Left ventricle myocardium inferior (tissue), 1 donor: ENCODE data around the gene SIVA1. TPM values are rescaled to one million over a fixed set of nuclear protein-coding genes. Genes with fewer than 3 reads are reported as not detected.

Source experiments
- DNase-seq: peaks from one replicate; pipeline ENCODE4 v3.0.0-alpha.2; 2020
- H3K27ac ChIP-seq: fragments of 200-600 bp; replicated peaks from 2 replicates; pipeline ENCODE4 v1.8.0; 2021
- H3K27me3 ChIP-seq: fragments of 200-600 bp; 2 replicates; pipeline ENCODE4 v1.8.0; 2021; ENCODE audit warnings: low read depth
- H3K36me3 ChIP-seq: fragments of 200-600 bp; 2 replicates; pipeline ENCODE4 v1.8.0; 2021
- H3K4me1 ChIP-seq: fragments of 200-600 bp; 2 replicates; pipeline ENCODE4 v1.8.0; 2021
- H3K4me3 ChIP-seq: fragments of 200-600 bp; 2 replicates; pipeline ENCODE4 v1.8.0; 2021; ENCODE audit warnings: mild to moderate bottlenecking, moderate library complexity
- H3K9me3 ChIP-seq: fragments of 200-600 bp; replicated peaks from 2 replicates; pipeline ENCODE4 v1.8.0; 2021
- intact Hi-C: fragments of 100-400 bp; cut with micrococcal nuclease; formaldehyde crosslinking; loops from one replicate; pipeline ENCODE4 v1.11.0; 2022
- total RNA-seq: library from RNA; stranded (reverse); fragmentation: NEBNext Ultra II Directional; extraction: Animal tissue kit (Norgen Biotek cat#: 25700); gene quantifications from one replicate; pipeline ENCODE4 v1.2.1, GENCODE V29; 2021
- TF ChIP-seq, protein P1 (sequence below): fragments of 200-600 bp; IDR thresholded peaks from 2 replicates; pipeline ENCODE4 v1.8.0; 2021; ENCODE audit warnings: antibody characterized with exemption, mild to moderate bottlenecking, borderline replicate concordance
- donor health status: DM: no; HTN: yes; CAD: no; lungs with severe emphysema.

SIVA1 gene
- total RNA-seq, 1 donor from 2014 or later = 55.6 TPM

DNA sequence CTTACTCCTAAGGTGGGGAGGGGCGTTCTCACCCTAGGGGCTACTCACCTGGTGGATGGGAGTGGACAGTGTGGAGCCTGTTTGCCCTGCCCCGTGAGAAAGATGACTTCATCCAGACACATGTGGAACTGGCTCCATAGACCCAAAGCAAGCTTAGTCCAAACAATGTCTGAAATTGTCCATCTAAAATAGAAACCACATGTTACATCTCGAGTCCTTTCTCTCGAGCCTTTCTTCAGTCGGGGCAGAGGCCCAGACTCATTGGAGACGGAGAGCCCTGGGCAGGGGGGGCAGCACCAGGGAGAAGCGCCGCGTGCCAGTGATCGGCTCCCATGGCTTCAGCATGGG, 4.3 kb downstream of the SIVA1 start:
- Histone ChIP-seq H3K36me3 (peaks cover 62% of the 10 kb centered on the region), H3K4me3 (no peak overlapping the region), H3K27ac (no peak overlapping the region), H3K4me1 (peaks cover 29% of the 10 kb centered on the region), H3K27me3 (no peaks in the 10 kb centered on the region), H3K9me3 (no peaks in the 10 kb centered on the region)
- DNase-seq = no peak
- TF ChIP-seq, protein P1, sequence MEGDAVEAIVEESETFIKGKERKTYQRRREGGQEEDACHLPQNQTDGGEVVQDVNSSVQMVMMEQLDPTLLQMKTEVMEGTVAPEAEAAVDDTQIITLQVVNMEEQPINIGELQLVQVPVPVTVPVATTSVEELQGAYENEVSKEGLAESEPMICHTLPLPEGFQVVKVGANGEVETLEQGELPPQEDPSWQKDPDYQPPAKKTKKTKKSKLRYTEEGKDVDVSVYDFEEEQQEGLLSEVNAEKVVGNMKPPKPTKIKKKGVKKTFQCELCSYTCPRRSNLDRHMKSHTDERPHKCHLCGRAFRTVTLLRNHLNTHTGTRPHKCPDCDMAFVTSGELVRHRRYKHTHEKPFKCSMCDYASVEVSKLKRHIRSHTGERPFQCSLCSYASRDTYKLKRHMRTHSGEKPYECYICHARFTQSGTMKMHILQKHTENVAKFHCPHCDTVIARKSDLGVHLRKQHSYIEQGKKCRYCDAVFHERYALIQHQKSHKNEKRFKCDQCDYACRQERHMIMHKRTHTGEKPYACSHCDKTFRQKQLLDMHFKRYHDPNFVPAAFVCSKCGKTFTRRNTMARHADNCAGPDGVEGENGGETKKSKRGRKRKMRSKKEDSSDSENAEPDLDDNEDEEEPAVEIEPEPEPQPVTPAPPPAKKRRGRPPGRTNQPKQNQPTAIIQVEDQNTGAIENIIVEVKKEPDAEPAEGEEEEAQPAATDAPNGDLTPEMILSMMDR = no peak
- intact Hi-C loops = no loop called here

DNA sequence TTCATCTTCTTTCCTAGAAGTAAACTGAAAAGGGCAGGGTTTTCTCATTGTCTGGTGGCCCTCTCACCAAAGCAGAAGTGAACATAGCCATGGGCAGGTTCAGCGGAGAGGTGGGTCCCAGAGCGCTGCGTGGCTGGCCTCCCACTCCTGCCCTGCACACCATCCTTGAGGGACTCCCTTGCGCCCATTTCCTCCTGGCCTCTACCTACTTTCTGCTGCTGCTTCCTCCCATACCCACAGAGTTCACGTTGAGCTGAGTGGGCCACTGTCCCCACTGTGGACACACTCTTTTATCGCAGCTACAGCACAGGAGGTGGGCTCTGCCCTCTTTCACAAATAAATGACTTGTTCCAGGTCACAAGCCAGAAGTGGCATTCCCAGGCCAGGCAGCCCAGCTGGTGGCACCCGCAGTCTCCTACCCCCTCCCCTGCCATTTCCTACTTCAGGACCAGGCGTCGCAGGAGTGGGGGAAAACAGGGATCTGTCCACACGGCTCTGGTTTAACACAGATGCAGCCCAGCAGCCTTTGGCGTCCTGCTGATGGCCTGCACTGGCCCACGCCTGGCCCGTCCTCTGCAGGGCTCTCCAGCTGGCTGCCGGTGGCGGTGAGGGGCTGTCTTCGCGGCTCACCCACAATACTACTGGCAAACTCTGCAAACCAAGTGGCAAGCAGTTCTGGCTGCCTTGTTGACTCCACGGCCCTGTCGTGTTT, 4.9 kb downstream of the SIVA1 start:
- intact Hi-C loops = no loop called here
- H3K4me1 ChIP-seq = peaks cover 27% of the 10 kb centered on the region
- H3K9me3 ChIP-seq = no peaks in the 10 kb centered on the region
- peaks cover 62% of the 10 kb centered on the region for H3K36me3 ChIP-seq
- TF ChIP-seq, protein P1 = no peak
- H3K4me3 ChIP-seq = no peak overlapping the region
- no peak for DNase-seq
- H3K27me3 ChIP-seq = no peaks in the 10 kb centered on the region
- no peak overlapping the region for H3K27ac ChIP-seq

DNA sequence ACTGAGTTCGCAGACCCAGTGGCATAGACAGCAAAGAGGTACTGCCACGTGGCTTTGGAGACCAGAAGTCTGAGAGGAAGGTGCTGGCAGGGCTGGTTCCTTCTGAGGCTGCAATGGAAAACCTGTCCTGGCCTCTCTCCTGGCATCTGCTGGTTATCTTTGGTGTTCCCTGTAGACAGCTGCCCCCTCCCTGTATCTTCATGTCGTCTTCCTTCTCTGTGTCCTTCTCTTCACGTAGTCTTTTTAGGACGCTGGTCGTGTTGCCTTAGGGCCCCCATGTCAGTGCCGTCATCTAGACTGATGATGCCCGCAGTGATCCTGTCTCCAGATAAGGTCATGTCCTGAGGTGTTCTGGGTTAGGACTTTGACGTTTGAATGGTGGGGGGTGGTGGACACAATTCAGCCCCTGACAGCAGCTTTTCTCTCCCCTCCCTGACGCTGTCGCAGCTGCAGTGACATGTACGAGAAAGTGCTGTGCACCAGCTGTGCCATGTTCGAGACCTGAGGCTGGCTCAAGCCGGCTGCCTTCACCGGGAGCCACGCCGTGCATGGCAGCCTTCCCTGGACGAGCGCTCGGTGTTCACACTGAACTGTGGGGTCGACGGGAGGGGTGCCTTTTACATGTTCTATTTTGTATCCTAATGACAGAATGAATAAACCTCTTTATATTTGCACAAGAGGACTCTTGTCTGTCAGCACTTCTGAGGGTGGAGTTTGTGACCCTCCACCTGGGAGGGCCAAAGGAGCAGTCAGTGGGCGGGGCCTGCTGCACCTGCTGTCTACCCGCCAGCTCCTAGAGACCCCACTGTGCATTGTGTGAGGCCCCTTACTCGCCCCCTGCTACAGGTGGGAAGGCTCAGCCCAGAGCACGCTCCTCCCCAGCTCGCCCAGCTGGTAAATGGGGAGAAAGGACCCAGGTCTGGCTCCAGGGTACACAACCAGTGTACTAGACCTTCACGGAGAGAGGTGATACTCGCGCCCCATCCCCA, 6.3 kb downstream of the SIVA1 start:
- no peak for DNase-seq
- peaks cover 62% of the 10 kb centered on the region for H3K36me3 ChIP-seq
- H3K27ac ChIP-seq = no peak overlapping the region
- no peaks in the 10 kb centered on the region for H3K27me3 ChIP-seq
- H3K4me3 ChIP-seq = no peak overlapping the region
- TF ChIP-seq, protein P1 = no peak
- no peaks in the 10 kb centered on the region for H3K9me3 ChIP-seq
- intact Hi-C loops = no loop called here
- peaks cover 14% of the 10 kb centered on the region for H3K4me1 ChIP-seq

DNA sequence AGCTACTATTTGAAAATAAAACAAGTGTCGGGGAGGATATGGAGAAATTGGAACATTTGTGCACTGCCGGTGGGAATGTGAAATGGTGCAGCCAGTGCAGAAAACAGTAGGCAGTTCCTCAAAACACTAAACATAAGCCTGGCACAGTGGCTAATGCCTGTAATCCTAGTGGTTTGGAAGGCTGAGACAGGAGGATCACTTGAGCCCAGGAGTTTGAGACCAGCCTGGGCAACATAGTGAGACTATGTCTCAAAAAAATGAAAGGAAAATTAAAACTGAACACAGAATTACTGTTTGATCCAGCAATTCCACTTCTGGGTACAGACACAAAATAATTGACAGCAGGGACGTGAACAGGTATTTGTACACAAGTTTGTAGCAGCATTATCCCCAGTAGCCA, 12.6 kb downstream of the SIVA1 start:
- intact Hi-C loops = loop anchor here (5.0 kb wide), 1 partner anchor 62 kb away; no protein-coding TSS in a partner anchor
- no peak for DNase-seq
- H3K4me1 ChIP-seq = peaks cover 12% of the 10 kb centered on the region

DNA sequence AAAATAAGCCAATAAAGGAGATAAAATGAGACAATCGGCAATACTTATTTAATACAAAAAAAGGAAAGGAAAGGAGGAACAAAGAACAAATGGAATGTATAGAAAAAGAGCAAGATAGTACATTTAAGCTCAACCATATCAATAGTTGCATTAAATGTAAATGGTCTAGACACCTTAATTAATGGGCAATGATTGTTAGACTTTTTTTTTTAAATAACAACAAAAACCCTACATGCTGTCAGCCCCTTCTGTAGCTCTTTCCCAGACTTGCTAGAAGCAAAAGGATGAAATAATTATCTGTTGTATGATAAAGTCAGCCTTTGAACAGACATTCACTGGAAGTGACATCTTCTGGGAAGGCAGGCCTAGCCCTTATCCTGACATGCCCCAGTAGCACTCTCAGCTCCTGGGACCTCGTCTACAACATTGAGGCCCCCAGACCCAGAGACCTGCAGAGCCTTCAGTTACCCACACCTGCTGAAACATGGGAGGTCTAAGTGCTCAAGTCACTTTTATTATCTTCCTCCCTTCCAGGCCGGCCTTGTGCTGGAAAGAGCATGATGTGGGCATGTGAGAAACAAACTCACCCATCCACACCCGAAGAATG, 13.4 kb downstream of the SIVA1 start:
- TF ChIP-seq, protein P1 = no peak
- Histone ChIP-seq H3K4me3 (no peak overlapping the region), H3K4me1 (peaks cover 12% of the 10 kb centered on the region), H3K27me3 (no peaks in the 10 kb centered on the region), H3K27ac (no peak overlapping the region), H3K36me3 (peaks cover 24% of the 10 kb centered on the region), H3K9me3 (peaks cover 19% of the 10 kb centered on the region)
- no peak for DNase-seq
- intact Hi-C loops = loop anchor here (5.0 kb wide), 1 partner anchor 61 kb away; no protein-coding TSS in a partner anchor

More for the DNA sequence above, 12.6 kb downstream of the SIVA1 start:
- Histone ChIP-seq H3K27ac (no peak overlapping the region), H3K27me3 (no peaks in the 10 kb centered on the region), H3K9me3 (peaks cover 12% of the 10 kb centered on the region), H3K36me3 (peaks cover 19% of the 10 kb centered on the region), H3K4me3 (no peak overlapping the region)
- TF ChIP-seq, protein P1 = no peak
